A673 (cell line): ENCODE results near the gene MED15.

Experiments used
- CTCF ChIP-seq: fragments of 300-800, 200-600 bp; sonication (generic); conservative IDR thresholded peaks from 2 replicates; pipeline ENCODE4 v1.5.1; 2017; ENCODE audit warnings: low read depth, mild to moderate bottlenecking, antibody characterized with exemption, low read length, moderate library complexity, mixed read lengths
- EZH2 ChIP-seq: fragments of 200-600 bp; sonication (generic); IDR thresholded peaks from 2 replicates; pipeline ENCODE4 v1.6.1; 2017; ENCODE audit warnings: borderline replicate concordance, low read depth, mild to moderate bottlenecking, mixed read lengths, antibody characterized with exemption, low read length; ENCODE audit not compliant: poor library complexity, severe bottlenecking

- no peak for TF ChIP-seq CTCF
- no peak for TF ChIP-seq EZH2
Measured at GRCh38 chr22:20628081-20628939, 120.9 kb downstream of the MED15 start.
